Ascending aorta (tissue), 2 donors: ENCODE measurements around the gene LBR. TPM values are rescaled to one million over a fixed set of nuclear protein-coding genes. Genes with fewer than 3 reads are reported as not detected.

Experiments used
- DNase-seq, 2 donors: peaks; one replicate each; pipeline ENCODE4 v3.0.0-alpha.2; 2019; ENCODE audit warnings: low spot score in 2 of 2
- H3K27ac ChIP-seq, 2 donors: fragments of 200-600 bp; sonication (generic); one replicate each; pipeline ENCODE4 v1.5.1; 2016 to 2017; ENCODE audit warnings: mild to moderate bottlenecking in 1 of 2
- H3K27me3 ChIP-seq: fragments of 200-600 bp; sonication (generic); one replicate; pipeline ENCODE4 v1.5.1; 2017
- H3K36me3 ChIP-seq, 2 donors: fragments of 200-600 bp; sonication (generic); one replicate each; pipeline ENCODE4 v1.5.1; 2016
- H3K4me1 ChIP-seq, 2 donors: fragments of 200-600 bp; sonication (generic); one replicate each; pipeline ENCODE4 v1.5.1; 2016 to 2017; ENCODE audit warnings: mild to moderate bottlenecking in 1 of 2
- H3K4me3 ChIP-seq, 2 donors: fragments of 200-600 bp; sonication (generic); one replicate each; pipeline ENCODE4 v1.5.1; 2016 to 2017; ENCODE audit warnings: mild to moderate bottlenecking in 1 of 2
- H3K9me3 ChIP-seq, 2 donors: fragments of 200-600 bp; sonication (generic); one replicate each; pipeline ENCODE4 v1.5.1; 2016
- CTCF ChIP-seq, 3 experiments: fragments of 200-600 bp in 2 of 3; fragments of 450-650 bp in 1 of 3; sonication (generic) in 2 of 3; IDR thresholded peaks; one replicate each; pipeline ENCODE4 v1.5.1; 2016 to 2019; ENCODE audit warnings: antibody characterized with exemption in 3 of 3, mild to moderate bottlenecking in 1 of 3, moderate library complexity in 1 of 3
- intact Hi-C: fragments of 100-400 bp; cut with DNase I; formaldehyde crosslinking; loops from one replicate; pipeline ENCODE4 v1.15.1; 2023
- total RNA-seq: library from RNA; depleted of rRNA; stranded (reverse); fragments of >200 nt; gene quantifications from one replicate; pipeline ENCODE4 v1.1.0, GENCODE V29; 2016

Gene LBR
- total RNA-seq, 1 donor from 2014 or later: 21.1 TPM

GRCh38 chr1:225470211-225471108, 42.6 kb upstream of the LBR start:
- intact Hi-C loops: no loop called here
- DNase-seq: peak in 1 of 2 donors; percentile 58
- H3K9me3 ChIP-seq: no peaks in the 10 kb centered on the region
- no peak overlapping the region for H3K4me3 ChIP-seq
- TF ChIP-seq CTCF (IDR thresholded peaks at IDR 0.05): no peak
- no peaks in the 10 kb centered on the region for H3K27me3 ChIP-seq
- peaks cover 0 to 6% of the 10 kb centered on the region in 2 donors for H3K4me1 ChIP-seq
- no peaks in the 10 kb centered on the region for H3K36me3 ChIP-seq
- H3K27ac ChIP-seq: no peak overlapping the region

GRCh38 chr1:225469051-225469450, 41.2 kb upstream of the LBR start:
- intact Hi-C loops: no loop called here
- peak in 1 of 2 donors; percentile 45 for DNase-seq
- Histone ChIP-seq H3K27ac (no peak overlapping the region), H3K9me3 (no peaks in the 10 kb centered on the region), H3K4me3 (no peak overlapping the region), H3K27me3 (no peaks in the 10 kb centered on the region), H3K36me3 (no peaks in the 10 kb centered on the region), H3K4me1 (no peaks in the 10 kb centered on the region)
- no peak for TF ChIP-seq CTCF (IDR thresholded peaks at IDR 0.05)

GRCh38 chr1:225468270-225469020, 40.6 kb upstream of the LBR start:
- Histone ChIP-seq H3K27me3 (no peaks in the 10 kb centered on the region), H3K4me3 (no peak overlapping the region), H3K36me3 (no peaks in the 10 kb centered on the region), H3K9me3 (no peaks in the 10 kb centered on the region), H3K27ac (peak overlapping the region in 1 of 2 donors; percentile 21), H3K4me1 (no peaks in the 10 kb centered on the region)
- DNase-seq: no peak
- TF ChIP-seq CTCF (IDR thresholded peaks at IDR 0.05): no peak
- intact Hi-C loops: no loop called here

- DNase-seq: no peak
- no peak for TF ChIP-seq CTCF (IDR thresholded peaks at IDR 0.05)
These were observed 39.6 kb upstream of the LBR start for GRCh38 chr1:225467193-225468020.

GRCh38 chr1:225466848-225467192, 39.0 kb upstream of the LBR start:
- no peak overlapping the region for H3K27ac ChIP-seq

More at GRCh38 chr1:225467193-225468020, 39.6 kb upstream of the LBR start:
- H3K4me3 ChIP-seq: peak overlapping the region; percentile 17 to 52
- no peaks in the 10 kb centered on the region for H3K4me1 ChIP-seq
- no peaks in the 10 kb centered on the region for H3K9me3 ChIP-seq
- no peaks in the 10 kb centered on the region for H3K27me3 ChIP-seq
- H3K27ac ChIP-seq: peak overlapping the region; percentile 30 to 56
- H3K36me3 ChIP-seq: no peaks in the 10 kb centered on the region
- intact Hi-C loops: no loop called here

More at GRCh38 chr1:225466848-225467192, 39.0 kb upstream of the LBR start:
- H3K9me3 ChIP-seq: no peaks in the 10 kb centered on the region
- no peaks in the 10 kb centered on the region for H3K4me1 ChIP-seq
- no peaks in the 10 kb centered on the region for H3K27me3 ChIP-seq
- no peak for TF ChIP-seq CTCF (IDR thresholded peaks at IDR 0.05)
- H3K4me3 ChIP-seq: no peak overlapping the region
- no peak for DNase-seq
- intact Hi-C loops: no loop called here
- no peaks in the 10 kb centered on the region for H3K36me3 ChIP-seq
